OCI-LY3 (cell line): ENCODE data around the gene IGDCC3.

Experiments used
- EZH2phosphoT487 ChIP-seq: fragments of 200-600 bp; shearing (Covaris generic); IDR thresholded peaks from 2 replicates; pipeline ENCODE4 v1.6.1; 2018; ENCODE audit warnings: antibody characterized with exemption, mixed run types, low read depth
- TF ChIP-seq, protein P1 (sequence below): fragments of 200-600, 300-600 bp; sonication (generic); IDR thresholded peaks from 2 replicates; pipeline ENCODE4 v1.5.1; 2014; ENCODE audit warnings: antibody characterized with exemption, low read length, low read depth

- TF ChIP-seq, protein P1, sequence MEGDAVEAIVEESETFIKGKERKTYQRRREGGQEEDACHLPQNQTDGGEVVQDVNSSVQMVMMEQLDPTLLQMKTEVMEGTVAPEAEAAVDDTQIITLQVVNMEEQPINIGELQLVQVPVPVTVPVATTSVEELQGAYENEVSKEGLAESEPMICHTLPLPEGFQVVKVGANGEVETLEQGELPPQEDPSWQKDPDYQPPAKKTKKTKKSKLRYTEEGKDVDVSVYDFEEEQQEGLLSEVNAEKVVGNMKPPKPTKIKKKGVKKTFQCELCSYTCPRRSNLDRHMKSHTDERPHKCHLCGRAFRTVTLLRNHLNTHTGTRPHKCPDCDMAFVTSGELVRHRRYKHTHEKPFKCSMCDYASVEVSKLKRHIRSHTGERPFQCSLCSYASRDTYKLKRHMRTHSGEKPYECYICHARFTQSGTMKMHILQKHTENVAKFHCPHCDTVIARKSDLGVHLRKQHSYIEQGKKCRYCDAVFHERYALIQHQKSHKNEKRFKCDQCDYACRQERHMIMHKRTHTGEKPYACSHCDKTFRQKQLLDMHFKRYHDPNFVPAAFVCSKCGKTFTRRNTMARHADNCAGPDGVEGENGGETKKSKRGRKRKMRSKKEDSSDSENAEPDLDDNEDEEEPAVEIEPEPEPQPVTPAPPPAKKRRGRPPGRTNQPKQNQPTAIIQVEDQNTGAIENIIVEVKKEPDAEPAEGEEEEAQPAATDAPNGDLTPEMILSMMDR, result no peak
- no peak for TF ChIP-seq EZH2phosphoT487
Observed at GRCh38 chr15:65311760-65312159, 66.0 kb downstream of the IGDCC3 start.
